SK-N-SH (cell line): ENCODE measurements around the gene MTHFD1L.

Source experiments
- ELF1 ChIP-seq: IDR thresholded peaks from 2 replicates; pipeline ENCODE4 v1.4.0; 2012
- EP300 ChIP-seq, 2 experiments: IDR thresholded peaks; 2 replicates each; pipeline versions ENCODE4 v1.4.0 to v1.6.1; 2012; ENCODE audit warnings: borderline replicate concordance in 1 of 2, low read depth in 1 of 2, low read length in 1 of 2
- FOXM1 ChIP-seq: IDR thresholded peaks from 2 replicates; pipeline ENCODE4 v1.4.0; 2012; ENCODE audit warnings: low read depth, mild to moderate bottlenecking
- JUND ChIP-seq: IDR thresholded peaks from 2 replicates; pipeline ENCODE4 v1.4.0; 2012
- MEF2A ChIP-seq: IDR thresholded peaks from 2 replicates; pipeline ENCODE4 v1.4.0; 2012; ENCODE audit warnings: low read depth, borderline replicate concordance
- RFX5 ChIP-seq: IDR thresholded peaks from 2 replicates; pipeline ENCODE4 v1.6.1; 2012; ENCODE audit warnings: mild to moderate bottlenecking, improper control_type of control experiment, low read length
- TAF1 ChIP-seq: IDR thresholded peaks from 2 replicates; pipeline ENCODE4 v1.6.1; 2012; ENCODE audit warnings: low read depth, mild to moderate bottlenecking, low read length, moderate library complexity, borderline replicate concordance
- TEAD4 ChIP-seq: IDR thresholded peaks from 2 replicates; pipeline ENCODE4 v1.4.0; 2012; ENCODE audit warnings: mild to moderate bottlenecking, borderline replicate concordance; ENCODE audit not compliant: insufficient read depth
- TF ChIP-seq, protein P1 (sequence below): IDR thresholded peaks from 2 replicates; pipeline ENCODE4 v1.4.0; 2012; ENCODE audit warnings: low read depth
- TF ChIP-seq, protein P2 (sequence below): fragments of 200-600 bp; sonication (generic); IDR thresholded peaks from 2 replicates; pipeline ENCODE4 v1.6.1; 2017; ENCODE audit warnings: antibody characterized with exemption, mild to moderate bottlenecking, moderate library complexity

GRCh38 chr6:150979826-150980350, 114.4 kb downstream of the MTHFD1L start:
- no peak for TF ChIP-seq TAF1
- TF ChIP-seq, protein P1, sequence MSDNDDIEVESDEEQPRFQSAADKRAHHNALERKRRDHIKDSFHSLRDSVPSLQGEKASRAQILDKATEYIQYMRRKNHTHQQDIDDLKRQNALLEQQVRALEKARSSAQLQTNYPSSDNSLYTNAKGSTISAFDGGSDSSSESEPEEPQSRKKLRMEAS, result no peak
- TF ChIP-seq, protein P2, sequence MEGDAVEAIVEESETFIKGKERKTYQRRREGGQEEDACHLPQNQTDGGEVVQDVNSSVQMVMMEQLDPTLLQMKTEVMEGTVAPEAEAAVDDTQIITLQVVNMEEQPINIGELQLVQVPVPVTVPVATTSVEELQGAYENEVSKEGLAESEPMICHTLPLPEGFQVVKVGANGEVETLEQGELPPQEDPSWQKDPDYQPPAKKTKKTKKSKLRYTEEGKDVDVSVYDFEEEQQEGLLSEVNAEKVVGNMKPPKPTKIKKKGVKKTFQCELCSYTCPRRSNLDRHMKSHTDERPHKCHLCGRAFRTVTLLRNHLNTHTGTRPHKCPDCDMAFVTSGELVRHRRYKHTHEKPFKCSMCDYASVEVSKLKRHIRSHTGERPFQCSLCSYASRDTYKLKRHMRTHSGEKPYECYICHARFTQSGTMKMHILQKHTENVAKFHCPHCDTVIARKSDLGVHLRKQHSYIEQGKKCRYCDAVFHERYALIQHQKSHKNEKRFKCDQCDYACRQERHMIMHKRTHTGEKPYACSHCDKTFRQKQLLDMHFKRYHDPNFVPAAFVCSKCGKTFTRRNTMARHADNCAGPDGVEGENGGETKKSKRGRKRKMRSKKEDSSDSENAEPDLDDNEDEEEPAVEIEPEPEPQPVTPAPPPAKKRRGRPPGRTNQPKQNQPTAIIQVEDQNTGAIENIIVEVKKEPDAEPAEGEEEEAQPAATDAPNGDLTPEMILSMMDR, result no peak
- TF ChIP-seq RFX5, result no peak
- no peak for TF ChIP-seq ELF1
- TF ChIP-seq TEAD4, result no peak
- TF ChIP-seq EP300 (IDR thresholded peaks at IDR 0.05; ENCODE audit: borderline replicate concordance in 1 of 2, low read depth in 1 of 2, low read length in 1 of 2), result no peak
- TF ChIP-seq JUND, result no peak
- TF ChIP-seq MEF2A, result no peak
- TF ChIP-seq FOXM1, result no peak
